IPS DF 19.7 (cell line): ENCODE data around the gene HAPLN3.
"Not testable (repeated sequence)": the region's sequence is repeated elsewhere in the genome, so short reads cannot be mapped to it uniquely, and the experiment has no call there.

Experiments used
- DNase-seq: peaks from one replicate; pipeline ENCODE4 v3.0.0-alpha.2; 2013; ENCODE audit warnings: low read depth, low spot score

The HAPLN3 gene

DNA sequence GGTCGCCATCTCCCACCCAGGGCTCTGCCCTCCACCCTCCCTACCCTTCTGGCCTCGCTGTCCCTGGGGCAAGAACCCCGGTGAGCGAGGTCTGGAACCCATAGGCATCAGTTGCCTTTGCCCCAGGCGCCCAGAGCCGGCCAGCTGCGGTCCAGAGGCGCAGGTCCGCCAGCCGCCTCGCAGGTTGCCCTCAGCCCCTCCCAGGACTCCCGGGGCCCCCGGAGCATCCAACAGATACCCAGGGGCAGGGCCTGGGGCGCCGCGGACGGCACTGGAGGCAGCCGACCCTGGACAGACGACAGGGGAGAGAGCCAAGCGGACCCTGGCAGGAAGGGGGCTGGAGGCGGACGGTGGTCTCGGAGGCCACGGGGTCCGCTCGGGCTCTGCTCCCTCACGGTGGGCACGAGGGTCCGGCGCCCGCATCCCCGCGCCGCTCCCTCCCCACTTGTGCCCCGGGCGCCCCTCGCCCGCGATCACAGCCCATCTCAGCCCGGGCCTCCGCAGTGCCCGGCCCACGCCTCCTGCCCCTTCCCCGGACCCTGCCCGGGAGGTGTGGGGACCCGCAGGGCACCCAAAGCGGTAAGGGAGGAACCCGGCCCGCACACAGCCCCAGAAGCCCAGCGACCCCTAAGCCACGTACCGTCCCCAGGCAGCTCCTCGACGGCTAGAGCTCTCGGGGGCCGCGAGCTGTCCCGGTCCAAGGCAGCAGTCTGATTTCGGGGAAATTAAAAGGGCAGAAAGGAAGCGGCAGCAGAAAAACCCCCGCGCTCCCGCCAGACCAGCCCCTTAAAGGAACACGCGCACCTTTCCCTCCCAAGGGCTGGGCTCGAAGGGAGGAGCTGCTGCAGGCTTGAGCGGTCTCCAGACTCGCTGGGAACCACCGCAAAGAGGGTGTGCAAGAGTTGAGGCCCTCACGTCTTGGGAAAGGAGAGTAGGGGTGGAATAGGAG lies at the start of gene HAPLN3:
HAPLN3 (minus strand) TSS at position 726 of the 949 bp plus-strand sequence. CDS start 8,246 bp downstream, outside the sequence.
- no peak for DNase-seq

DNA sequence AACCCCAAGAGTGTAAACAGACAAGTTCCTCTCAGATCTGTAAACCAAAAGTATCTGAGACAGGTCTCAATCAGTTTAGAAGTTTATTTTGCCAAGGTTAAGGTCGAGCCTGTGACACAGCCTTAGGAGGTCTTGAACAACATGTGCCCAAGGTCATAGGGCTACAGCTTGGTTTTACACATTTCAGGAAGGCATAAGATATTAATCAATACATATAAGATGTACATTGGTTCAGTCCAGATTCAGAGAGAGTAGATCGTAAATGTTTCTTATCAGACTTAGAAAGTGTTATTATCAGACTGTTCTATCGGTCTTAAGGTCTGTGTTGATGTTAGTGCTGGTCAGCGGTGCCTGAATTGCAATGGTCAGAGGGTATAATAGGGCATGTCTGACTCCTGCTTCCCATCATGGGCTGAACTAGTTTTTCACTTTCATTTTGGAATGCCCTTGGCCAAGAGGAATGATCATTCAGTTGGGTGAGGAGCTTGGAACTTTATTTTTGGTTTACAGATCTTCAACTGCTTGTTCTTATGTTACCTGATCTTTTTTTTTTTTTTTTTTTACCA lies 44.8 kb upstream of the HAPLN3 start:
- DNase-seq, result no peak

DNA sequence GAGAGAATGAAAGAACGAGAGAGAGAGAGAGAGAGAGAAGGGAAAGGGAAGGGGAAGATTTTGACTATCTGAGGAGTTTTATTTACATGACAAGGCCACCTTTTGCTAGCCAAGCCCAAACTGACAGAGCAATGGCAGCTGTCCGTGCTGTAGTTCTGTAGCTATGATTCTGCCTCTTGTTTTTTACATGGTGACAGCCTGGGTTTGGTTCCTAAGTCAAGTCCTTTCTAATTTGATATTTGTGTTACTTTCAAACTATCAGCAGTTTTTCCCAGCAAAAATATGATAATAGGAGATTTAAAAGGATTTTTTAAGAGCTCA lies 44.1 kb upstream of the HAPLN3 start:
- DNase-seq, result no peak

DNA sequence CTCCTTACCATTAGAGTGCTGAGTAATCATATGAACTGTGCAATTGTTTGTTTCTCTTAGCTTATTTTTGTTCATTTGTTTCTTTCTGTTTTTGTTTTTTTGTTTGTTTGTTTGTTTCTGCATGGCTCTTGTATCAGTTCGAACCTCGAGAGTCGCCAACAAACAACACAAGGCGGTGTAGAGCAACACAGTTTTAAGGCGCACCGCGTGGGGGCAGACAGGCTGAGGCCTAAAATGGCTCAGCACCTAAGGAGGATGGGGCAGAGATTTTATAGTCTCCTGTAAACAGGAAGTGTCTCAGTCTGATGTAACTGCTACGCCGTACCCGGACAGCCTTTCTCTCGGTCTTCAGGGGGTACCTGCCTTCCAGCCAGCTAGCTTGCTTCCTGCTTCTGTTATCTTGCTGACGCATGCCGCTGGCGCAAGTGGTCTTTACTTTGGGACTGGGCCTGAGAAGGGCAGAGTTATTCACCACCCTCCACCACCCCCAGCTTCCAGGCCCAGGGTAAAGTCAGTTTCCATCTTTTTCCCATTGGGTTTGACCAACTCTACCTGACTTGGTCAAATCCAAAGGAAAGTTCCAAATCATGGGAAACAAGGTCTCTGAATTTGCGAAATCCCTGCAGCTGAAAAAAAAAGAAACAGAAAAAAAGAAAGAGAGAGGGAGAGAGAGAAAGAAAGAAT lies 43.6 kb upstream of the HAPLN3 start:
- DNase-seq, result no peak

DNA sequence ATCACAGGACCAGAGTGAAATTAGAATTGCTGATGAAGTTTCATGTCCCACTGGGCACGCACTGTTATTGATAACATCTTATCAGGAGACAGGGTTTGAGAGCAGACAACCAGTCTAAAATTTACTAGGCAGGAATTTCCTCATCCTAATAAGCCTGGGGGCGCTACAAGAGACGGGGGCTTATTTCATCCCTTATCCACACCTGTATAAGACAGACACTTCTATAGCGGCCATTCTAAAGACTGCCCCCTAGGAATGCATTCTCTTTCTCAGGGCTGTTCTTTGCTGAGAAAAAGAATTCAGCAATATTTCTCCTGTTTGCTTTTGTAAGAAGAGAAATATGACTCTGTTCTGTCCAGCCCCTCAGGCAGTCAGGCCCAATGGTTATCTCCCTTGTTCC lies 39.1 kb upstream of the HAPLN3 start:
- DNase-seq, result not testable (repeated sequence)

DNA sequence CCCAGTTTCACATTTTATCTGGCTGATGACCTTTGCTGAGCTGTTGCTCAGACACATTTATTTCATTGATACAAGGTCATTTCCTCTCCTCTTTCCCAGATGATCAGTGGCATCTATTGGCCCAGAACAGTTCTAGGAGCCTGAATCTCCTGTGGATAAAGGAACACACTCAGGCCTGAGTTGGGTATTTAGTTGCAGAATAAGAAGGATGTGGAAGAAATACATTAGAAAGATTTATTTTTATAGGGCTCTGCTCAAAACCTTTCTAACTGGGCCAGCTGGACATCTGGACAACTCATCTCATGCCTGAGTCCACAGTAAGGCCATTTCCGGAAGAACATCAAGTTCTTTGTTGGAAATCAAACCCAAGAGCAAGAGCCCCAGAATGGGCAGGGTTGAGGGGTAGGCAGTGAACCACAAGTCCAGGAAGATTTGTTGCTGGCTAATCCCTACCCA lies 37.6 kb upstream of the HAPLN3 start:
- no peak for DNase-seq

DNA sequence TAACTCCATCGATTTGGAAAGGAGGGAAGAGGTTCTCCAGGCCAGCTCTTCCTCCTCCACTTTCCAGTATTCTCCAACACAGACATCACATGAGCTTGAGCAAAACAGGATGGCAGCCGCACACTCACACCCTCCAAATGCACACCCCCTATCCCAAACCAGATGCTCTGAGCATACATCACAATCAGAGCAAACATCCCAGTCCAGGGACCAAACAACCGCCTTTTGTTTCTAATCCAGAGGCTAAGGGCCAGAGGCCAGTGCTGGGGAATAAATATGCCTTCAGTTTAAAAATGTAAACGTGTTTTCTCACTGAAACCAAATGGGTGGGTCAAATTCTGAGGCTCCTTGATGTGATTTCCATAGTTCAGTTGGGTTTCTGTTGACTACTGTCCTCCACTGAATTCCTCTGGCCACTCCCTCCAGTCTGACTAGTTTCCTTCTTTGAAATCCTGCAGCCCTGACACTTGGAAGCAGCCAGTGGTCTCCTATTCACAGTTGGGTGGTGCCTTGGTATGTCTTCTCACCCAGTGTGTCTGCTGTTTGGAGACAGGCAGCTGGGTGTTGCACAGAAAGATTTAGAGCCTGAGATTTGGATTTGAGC lies 37.0 kb upstream of the HAPLN3 start:
- DNase-seq, result no peak

- no peak for DNase-seq
These were observed 35.2 kb upstream of the HAPLN3 start for GRCh38 chr15:88930579-88930978.

DNA sequence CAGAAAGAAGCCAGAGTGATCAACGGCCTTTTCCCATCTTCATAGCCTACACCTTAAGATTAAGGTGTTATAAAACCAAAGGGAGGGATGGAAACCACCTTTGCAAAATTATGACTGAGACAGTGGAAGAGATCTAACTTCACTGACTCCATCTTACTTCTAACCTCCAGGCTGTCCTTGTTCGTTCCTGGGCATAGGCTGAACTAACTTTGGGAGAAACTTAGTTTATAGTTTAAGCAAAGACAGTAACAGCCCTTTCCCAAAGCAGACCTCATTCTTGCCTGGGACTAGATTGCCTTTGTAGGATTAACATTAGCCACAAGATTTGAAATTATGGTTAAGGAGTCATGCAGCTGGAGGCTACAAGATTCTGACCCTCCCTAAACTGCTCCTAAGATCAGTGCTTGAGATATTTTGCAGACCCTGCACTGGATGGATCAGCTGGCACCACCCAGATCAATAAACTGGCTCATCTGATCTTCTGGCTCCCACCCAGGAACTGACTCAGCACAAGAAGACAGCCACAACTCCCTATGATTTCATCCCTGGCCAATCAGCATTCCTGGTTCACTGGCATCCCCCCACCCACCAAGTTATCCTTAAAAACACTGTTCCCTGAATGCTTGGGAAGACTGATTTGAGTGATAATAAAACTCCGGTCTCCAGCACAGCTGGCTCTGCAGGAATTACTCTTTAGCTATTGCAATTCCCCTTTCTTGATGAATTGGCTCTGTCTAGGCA lies 34.2 kb upstream of the HAPLN3 start:
- DNase-seq, result not testable (repeated sequence)

- not testable (repeated sequence) for DNase-seq
These were observed 32.8 kb upstream of the HAPLN3 start for GRCh38 chr15:88928192-88928591.

DNA sequence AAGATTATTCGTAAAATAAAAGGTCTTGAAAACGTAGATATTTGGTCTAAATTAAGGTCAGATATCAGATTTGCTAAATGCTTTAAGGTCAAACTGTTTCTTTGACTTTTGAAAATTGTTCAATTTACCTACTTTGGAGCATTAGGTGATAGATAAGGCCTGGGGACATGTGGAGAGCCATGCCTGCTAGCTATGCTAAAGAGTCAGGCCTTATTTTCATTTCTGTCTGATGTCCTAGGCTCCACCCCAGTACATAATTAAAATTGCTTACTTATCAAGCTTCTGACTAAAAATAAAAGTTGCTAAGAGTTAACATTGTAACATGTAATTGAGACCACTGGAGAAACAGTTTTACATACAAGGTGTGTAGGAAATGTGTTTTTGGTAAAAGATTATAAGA lies 30.3 kb upstream of the HAPLN3 start:
- DNase-seq, result not testable (repeated sequence)

DNA sequence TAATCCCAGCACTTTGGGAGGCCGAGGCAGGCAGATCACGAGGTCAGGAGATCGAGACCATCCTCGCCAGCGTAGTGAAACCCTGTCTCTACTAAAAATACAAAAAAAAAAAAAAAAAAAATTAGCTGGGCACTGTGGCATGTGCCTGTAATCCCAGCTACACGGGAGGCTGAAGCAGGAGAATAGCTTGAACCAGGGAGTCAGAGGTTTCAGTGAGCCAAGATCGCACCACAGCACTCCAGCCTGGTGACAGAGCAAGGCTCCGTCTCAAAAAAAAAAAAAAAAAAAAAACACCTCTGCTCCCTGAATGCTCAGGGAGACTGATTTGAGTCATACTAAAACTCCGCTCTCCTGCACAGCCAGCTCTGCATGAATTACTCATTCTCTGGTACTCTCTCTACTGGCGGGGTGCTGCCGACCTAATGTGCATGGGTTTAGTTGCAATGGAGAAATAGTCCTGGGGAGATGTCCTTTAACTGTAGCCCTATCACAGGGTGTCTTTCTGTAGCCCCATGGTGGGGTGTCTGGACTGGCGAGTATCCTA lies 25.6 kb upstream of the HAPLN3 start:
- not testable (repeated sequence) for DNase-seq

GRCh38 chr15:88920186-88920891 lies 25.0 kb upstream of the HAPLN3 start:
- no peak for DNase-seq

DNA sequence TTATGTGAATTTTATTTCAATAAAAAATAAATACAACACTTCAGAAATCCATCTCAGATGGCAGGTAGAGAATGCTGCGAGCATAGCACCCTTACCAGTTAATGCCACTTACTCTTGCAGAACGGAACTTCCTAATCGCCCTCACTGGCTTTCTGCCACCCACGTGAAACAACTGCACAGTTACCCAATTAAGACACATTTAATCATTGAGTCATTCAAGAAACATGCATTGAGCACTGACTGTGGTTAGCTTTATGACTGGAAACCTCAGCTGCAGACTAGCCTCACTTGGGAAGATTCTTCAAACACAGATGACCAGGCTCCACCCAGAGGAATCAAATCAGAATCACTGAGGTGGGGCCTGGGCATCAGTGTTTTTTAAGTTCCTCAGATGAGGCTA lies 23.4 kb upstream of the HAPLN3 start:
- DNase-seq, result no peak

DNA sequence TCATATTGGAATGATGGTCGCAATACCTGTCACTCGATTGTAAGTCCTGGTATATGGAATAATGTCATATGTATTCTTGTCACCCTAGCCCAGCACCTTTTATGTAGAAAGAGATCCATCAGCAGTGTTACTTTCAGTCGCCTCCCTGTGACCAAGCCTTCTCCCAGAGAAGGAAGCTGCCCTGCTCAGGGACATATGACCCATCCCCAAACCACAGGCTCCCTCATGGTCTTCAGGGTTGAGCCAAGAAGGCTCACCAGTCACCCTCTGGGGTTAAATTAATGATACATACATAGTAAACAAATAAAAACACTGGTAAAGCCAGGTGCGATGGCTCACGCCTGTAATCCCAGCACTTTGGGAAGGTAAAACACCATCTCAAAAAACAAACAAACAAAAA lies 22.4 kb upstream of the HAPLN3 start:
- no peak for DNase-seq

GRCh38 chr15:88915354-88915753 lies 20.0 kb upstream of the HAPLN3 start:
- DNase-seq, result no peak

GRCh38 chr15:88913850-88914169 lies 18.5 kb upstream of the HAPLN3 start:
- DNase-seq, result no peak

- DNase-seq, result no peak
These were observed 17.9 kb upstream of the HAPLN3 start, which contains the start of gene MFGE8 for GRCh38 chr15:88913017-88913849. Gene MFGE8, minus strand, starts transcription at chr15:88913379. Its CDS starts 60 bp downstream, at chr15:88913319.

GRCh38 chr15:88912500-88912921 lies 17.2 kb upstream of the HAPLN3 start:
- no peak for DNase-seq

DNA sequence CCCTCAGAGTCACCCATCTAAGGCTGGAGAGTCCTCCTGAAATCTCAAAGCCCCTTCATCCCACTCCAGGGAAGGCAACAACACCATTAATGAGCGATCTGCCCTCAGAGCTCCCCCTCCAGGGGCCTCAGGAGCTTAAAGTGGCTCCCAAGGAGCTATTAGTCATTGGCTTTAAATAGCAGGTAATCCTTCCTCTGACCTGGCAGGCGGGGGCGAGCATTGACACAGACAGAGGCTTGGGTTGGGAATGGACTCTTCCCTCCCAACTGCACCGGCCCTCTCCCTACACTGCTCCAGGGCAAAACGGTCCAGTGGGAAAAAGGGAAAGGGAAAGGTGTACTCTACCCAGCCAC lies 16.4 kb upstream of the HAPLN3 start:
- DNase-seq, result no peak
